Airway epithelial cell (primary cell): ENCODE results near the gene TRAPPC12. TPM values are rescaled to one million over a fixed set of nuclear protein-coding genes. Genes with fewer than 3 reads are reported as not detected.

Source experiments
- total RNA-seq: library from RNA; depleted of rRNA; stranded (reverse); fragments of >200 nt; gene quantifications from 2 replicates; pipeline ENCODE4 v1.2.3, GENCODE V29; 2015

Gene TRAPPC12
- 61.6 and 64.5 TPM in 2 replicates for total RNA-seq

GRCh38 chr2:3379647-3380534, at the start of gene TRAPPC12:
TRAPPC12 (plus strand) TSS chr2:3379694; CDS start chr2:3387624, 7,930 bp downstream.

DNA sequence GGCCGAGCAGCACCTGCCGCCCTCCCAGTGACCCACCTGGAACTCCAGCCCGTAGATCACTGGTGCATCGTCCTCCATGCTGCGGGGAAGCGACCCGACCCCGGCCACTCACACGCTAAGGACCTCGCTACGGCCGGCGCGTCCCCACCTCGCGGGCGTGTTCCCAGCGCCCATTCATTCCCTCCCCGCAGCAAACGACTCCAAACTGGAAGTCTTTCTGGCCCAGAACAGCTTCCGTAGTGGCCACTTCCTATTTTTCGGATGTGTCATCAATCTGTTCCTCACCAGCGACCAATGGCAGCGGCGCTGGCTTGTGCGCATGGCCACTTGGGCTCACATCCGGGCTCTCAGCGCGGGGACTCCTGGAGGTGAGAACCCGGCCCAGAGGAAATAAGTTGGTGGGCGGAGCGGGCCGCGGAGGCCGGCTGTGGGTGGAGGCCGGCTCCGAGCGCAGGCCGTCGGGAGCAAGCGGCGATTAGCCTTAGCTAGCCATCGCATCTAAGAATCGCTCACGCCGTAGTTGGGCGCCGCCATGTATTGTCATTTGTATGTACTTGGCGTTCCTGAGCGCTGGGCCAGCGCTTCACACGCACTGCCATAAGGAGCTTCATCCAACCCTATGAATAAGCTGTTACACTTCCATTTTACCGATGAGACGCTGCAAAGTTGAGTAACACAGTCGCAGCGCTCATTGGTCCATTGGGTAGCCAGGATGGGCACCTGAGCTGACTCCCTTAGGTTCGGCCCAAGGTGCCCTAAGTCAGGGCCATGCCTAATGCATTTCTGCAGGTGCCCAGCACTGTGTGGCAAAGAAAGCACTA, 1.7 kb upstream of the TRAPPC12 start, which contains the start of gene EIPR1:
EIPR1 (minus strand) TSS at position 207 of the 821 bp plus-strand sequence; CDS start at position 78, 129 bp downstream.

GRCh38 chr2:3519255-3520205, 140.0 kb downstream of the TRAPPC12 start, which contains the start of gene ADI1:
ADI1 (minus strand) TSS chr2:3519531; CDS start chr2:3519487, 44 bp downstream.

Other genes starting within 250 kb of the TRAPPC12 start
- 46.8 and 55.6 TPM in 2 replicates for gene EIPR1, start 1.9 kb upstream of the TRAPPC12 start, total RNA-seq
- 39.6 and 50.1 TPM in 2 replicates for gene ADI1, start 139.8 kb downstream of the TRAPPC12 start, total RNA-seq
- gene RNASEH1, start 178.6 kb downstream of the TRAPPC12 start, total RNA-seq, result 16.8 and 21.7 TPM in 2 replicates
- gene RPS7, start 195.6 kb downstream of the TRAPPC12 start, total RNA-seq, result 2,821 and 4,606 TPM in 2 replicates
- gene COLEC11, start 215.4 kb downstream of the TRAPPC12 start, total RNA-seq, result not detected in 2 replicates